ENCODE measurements around the gene MCL1.
A peak's percentile ranks its signal among the peaks of the same experiment; 100 is the strongest.
"Not testable (repeated sequence)": the region's sequence is repeated elsewhere in the genome, so short reads cannot be mapped to it uniquely, and the experiment has no call there.

MCL1 gene

GRCh38 chr1:150626150-150626549 is 46.7 kb upstream of the MCL1 start (continued):
- TF ChIP-seq KLF16 (tag by site-specific recombination; IDR thresholded peaks at IDR 0.05) = no peak
- TF ChIP-seq ZNF670 (tag by site-specific recombination; IDR thresholded peaks at IDR 0.05; ENCODE audit: low read depth) = no peak
- no peak for TF ChIP-seq ZNF571 (tag by site-specific recombination; IDR thresholded peaks at IDR 0.05)
- peak; percentile 72 for TF ChIP-seq ZFHX2 (tag by site-specific recombination; conservative IDR thresholded peaks at IDR 0.05)
- TF ChIP-seq KLF17 (tag by site-specific recombination; IDR thresholded peaks at IDR 0.05) = no peak
- TF ChIP-seq, protein P1, sequence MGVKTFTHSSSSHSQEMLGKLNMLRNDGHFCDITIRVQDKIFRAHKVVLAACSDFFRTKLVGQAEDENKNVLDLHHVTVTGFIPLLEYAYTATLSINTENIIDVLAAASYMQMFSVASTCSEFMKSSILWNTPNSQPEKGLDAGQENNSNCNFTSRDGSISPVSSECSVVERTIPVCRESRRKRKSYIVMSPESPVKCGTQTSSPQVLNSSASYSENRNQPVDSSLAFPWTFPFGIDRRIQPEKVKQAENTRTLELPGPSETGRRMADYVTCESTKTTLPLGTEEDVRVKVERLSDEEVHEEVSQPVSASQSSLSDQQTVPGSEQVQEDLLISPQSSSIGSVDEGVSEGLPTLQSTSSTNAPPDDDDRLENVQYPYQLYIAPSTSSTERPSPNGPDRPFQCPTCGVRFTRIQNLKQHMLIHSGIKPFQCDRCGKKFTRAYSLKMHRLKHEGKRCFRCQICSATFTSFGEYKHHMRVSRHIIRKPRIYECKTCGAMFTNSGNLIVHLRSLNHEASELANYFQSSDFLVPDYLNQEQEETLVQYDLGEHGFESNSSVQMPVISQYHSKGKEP (tag by site-specific recombination; IDR thresholded peaks at IDR 0.05) = no peak
- TF ChIP-seq ZNF660 (tag by site-specific recombination; IDR thresholded peaks at IDR 0.05) = no peak
- no peak for TF ChIP-seq ZFP69B (tag by site-specific recombination; IDR thresholded peaks at IDR 0.05)

- H3K27ac ChIP-seq (ENCODE audit: extremely low read depth, low read depth, low read length); H3K9me3 ChIP-seq (ENCODE audit: control insufficient read depth, insufficient read depth, low read depth, low read length); H3K4me1 ChIP-seq (ENCODE audit: control insufficient read depth, insufficient read depth, low read length); H3K4me3 ChIP-seq (ENCODE audit: low read depth, low read length); POLR2A ChIA-PET: not testable (repeated sequence)
- CTCF ChIA-PET = interaction anchor here (0.7 kb wide), 1 partner anchor 64 kb away, joined by 5 read pairs; no protein-coding TSS in a partner anchor
- H3K36me3 ChIP-seq (ENCODE audit: control insufficient read depth in 2 of 2, insufficient read depth in 1 of 2, low read length in 2 of 2) = peaks cover 24 to 75% of the 10 kb centered on the region in 2 experiments
Measured at GRCh38 chr1:150624546-150624945, 45.1 kb upstream of the MCL1 start.

- H3K27ac ChIP-seq (ENCODE audit: extremely low read depth, low read depth, low read length); H3K9me3 ChIP-seq (ENCODE audit: control insufficient read depth, insufficient read depth, low read depth, low read length); H3K4me1 ChIP-seq (ENCODE audit: control insufficient read depth, insufficient read depth, low read length); POLR2A ChIA-PET; H3K4me3 ChIP-seq (ENCODE audit: low read depth, low read length): not testable (repeated sequence)
- CTCF ChIA-PET = interaction anchor here (0.7 kb wide), 1 partner anchor 64 kb away, joined by 5 read pairs; no protein-coding TSS in a partner anchor
- peaks cover 24 to 80% of the 10 kb centered on the region in 2 experiments for H3K36me3 ChIP-seq (ENCODE audit: control insufficient read depth in 2 of 2, insufficient read depth in 1 of 2, low read length in 2 of 2)
Measured at GRCh38 chr1:150624134-150624533, 44.7 kb upstream of the MCL1 start.

DNA sequence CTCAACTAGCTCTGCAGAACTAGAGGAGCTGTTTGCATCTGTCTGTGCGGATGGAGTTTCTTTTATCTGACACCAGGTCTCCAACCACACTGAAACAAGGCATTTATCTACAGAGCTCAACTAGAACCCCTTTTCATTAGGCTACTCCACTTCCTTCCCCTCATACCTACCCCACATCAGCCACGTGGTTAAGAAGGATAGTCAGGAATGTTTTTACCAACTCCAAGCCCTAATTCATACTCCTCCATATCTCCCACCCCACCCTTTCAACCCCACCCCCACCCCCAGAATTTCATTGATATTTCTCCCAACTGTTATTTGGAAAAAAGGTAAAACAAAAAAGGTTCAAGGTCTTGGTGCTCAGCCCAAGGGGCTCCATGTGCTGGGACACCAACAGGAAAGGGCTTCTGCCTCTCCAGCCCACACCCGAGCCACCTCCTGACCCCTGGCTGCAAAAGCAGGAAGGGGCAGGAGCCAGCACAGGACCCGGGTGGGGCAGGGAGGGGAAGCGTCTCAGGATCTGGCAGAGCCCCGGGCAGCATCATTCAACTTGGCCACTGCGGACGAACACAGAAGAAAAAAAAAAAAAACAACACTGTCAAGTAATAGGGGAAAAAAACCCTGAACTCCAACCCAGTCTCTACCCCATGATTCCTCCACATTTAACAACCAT is 43.0 kb upstream of the MCL1 start:
- H3K4me3 ChIP-seq (ENCODE audit: low read depth, low read length) = no peak overlapping the region
- H3K27ac ChIP-seq (ENCODE audit: extremely low read depth, low read depth, low read length) = no peak overlapping the region
- H3K36me3 ChIP-seq (ENCODE audit: control insufficient read depth in 2 of 2, insufficient read depth in 1 of 2, low read length in 2 of 2) = peaks cover 28 to 89% of the 10 kb centered on the region in 2 experiments
- CTCF ChIA-PET = interaction anchor here (0.6 to 4.6 kb wide), 8 partner anchors 15 to 62 kb away, joined by 3 to 62 read pairs (median 5); no protein-coding TSS in a partner anchor
- H3K9me3 ChIP-seq (ENCODE audit: control insufficient read depth, insufficient read depth, low read depth, low read length) = no peaks in the 10 kb centered on the region
- peaks cover 5% of the 10 kb centered on the region; the same call in 1 of the 2 replicates for H3K4me1 ChIP-seq (ENCODE audit: control insufficient read depth, insufficient read depth, low read length)
- POLR2A ChIA-PET = interaction anchor here (1.2 kb wide), 1 partner anchor 43 kb away, joined by 5 read pairs; the partner anchor contains the start of gene MCL1
- TF ChIP-seq ZNF302 (tag by site-specific recombination; IDR thresholded peaks at IDR 0.05; ENCODE audit: low read depth) = no peak
- no peak for TF ChIP-seq ZNF747 (tag by site-specific recombination; IDR thresholded peaks at IDR 0.05)
- TF ChIP-seq, protein P2, sequence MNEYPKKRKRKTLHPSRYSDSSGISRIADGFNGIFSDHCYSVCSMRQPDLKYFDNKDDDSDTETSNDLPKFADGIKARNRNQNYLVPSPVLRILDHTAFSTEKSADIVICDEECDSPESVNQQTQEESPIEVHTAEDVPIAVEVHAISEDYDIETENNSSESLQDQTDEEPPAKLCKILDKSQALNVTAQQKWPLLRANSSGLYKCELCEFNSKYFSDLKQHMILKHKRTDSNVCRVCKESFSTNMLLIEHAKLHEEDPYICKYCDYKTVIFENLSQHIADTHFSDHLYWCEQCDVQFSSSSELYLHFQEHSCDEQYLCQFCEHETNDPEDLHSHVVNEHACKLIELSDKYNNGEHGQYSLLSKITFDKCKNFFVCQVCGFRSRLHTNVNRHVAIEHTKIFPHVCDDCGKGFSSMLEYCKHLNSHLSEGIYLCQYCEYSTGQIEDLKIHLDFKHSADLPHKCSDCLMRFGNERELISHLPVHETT (tag by site-specific recombination; IDR thresholded peaks at IDR 0.05) = no peak
- TF ChIP-seq ZNF223 (tag by site-specific recombination; IDR thresholded peaks at IDR 0.05) = no peak
- no peak for TF ChIP-seq ZNF514 (tag by site-specific recombination; IDR thresholded peaks at IDR 0.05)
- no peak for TF ChIP-seq ZNF629 (tag by site-specific recombination; IDR thresholded peaks at IDR 0.05)
- no peak for TF ChIP-seq ZNF473 (tag by site-specific recombination; IDR thresholded peaks at IDR 0.05)
- TF ChIP-seq ZNF561 (tag by site-specific recombination; IDR thresholded peaks at IDR 0.05; ENCODE audit: borderline replicate concordance) = no peak
- no peak for TF ChIP-seq ZBTB1 (tag by site-specific recombination; IDR thresholded peaks at IDR 0.05)
- no peak for TF ChIP-seq ZIC2 (tag by site-specific recombination; IDR thresholded peaks at IDR 0.05)
- TF ChIP-seq PRDM4 (tag by site-specific recombination; IDR thresholded peaks at IDR 0.05) = no peak

Measured in HEK293 (cell line).